ENCODE measurements around the gene IL1R1.

IL1R1 gene

DNA sequence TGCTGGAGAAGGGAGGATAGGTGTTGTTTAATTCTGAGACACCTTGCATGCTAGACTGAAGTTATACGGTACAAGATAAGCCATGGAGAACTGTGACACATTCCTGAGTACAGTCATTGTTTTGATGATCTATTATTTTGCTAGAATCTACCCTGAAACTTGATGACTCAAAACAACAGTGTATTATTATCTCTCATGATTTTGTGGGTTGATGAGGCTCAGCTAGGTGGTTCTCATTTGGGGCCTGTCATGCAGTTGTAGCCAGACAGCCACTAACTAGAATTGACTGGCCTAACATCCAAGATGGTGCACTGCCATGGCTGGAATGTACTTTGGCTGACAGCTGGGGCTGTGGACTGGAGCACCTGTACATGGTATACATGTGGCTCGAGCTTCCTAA lies 5.4 kb upstream of the IL1R1 start:
- DNase-seq: no peak
- no peak for ATAC-seq (ENCODE audit: insufficient read depth, low read depth)
- H3K4me2 ChIP-seq (ENCODE audit: insufficient read depth, low read length): no peak overlapping the region
- no peak overlapping the region for H2AFZ ChIP-seq (ENCODE audit: low read depth, low read length)
- H3K9ac ChIP-seq (ENCODE audit: low read depth, low read length): no peak overlapping the region
- H4K20me1 ChIP-seq (ENCODE audit: insufficient read depth, low read length): no peaks in the 10 kb centered on the region
- H3K4me1 ChIP-seq (ENCODE audit: insufficient read depth, low read length): no peaks in the 10 kb centered on the region
- H3K4me3 ChIP-seq (ENCODE audit: low read depth in 1 of 2, low read length in 2 of 2): no peak overlapping the region
- no peaks in the 10 kb centered on the region for H3K79me2 ChIP-seq (ENCODE audit: insufficient read depth, low read length)
- TF ChIP-seq, protein P1, sequence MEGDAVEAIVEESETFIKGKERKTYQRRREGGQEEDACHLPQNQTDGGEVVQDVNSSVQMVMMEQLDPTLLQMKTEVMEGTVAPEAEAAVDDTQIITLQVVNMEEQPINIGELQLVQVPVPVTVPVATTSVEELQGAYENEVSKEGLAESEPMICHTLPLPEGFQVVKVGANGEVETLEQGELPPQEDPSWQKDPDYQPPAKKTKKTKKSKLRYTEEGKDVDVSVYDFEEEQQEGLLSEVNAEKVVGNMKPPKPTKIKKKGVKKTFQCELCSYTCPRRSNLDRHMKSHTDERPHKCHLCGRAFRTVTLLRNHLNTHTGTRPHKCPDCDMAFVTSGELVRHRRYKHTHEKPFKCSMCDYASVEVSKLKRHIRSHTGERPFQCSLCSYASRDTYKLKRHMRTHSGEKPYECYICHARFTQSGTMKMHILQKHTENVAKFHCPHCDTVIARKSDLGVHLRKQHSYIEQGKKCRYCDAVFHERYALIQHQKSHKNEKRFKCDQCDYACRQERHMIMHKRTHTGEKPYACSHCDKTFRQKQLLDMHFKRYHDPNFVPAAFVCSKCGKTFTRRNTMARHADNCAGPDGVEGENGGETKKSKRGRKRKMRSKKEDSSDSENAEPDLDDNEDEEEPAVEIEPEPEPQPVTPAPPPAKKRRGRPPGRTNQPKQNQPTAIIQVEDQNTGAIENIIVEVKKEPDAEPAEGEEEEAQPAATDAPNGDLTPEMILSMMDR (IDR thresholded peaks at IDR 0.05; ENCODE audit: borderline replicate concordance, extremely low read depth, low read length, poor library complexity, severe bottlenecking): no peak
- TF ChIP-seq EZH2 (IDR thresholded peaks at IDR 0.05; ENCODE audit: borderline replicate concordance, low read depth, low read length, severe bottlenecking): no peak
- no peaks in the 10 kb centered on the region for H3K27me3 ChIP-seq (ENCODE audit: insufficient read depth, low read length, poor library complexity)
- H3K27ac ChIP-seq (ENCODE audit: low read length): no peak overlapping the region
- no peaks in the 10 kb centered on the region for H3K9me3 ChIP-seq (ENCODE audit: insufficient read depth, low read length, severe bottlenecking)
- no peaks in the 10 kb centered on the region for H3K36me3 ChIP-seq (ENCODE audit: insufficient read depth, low read length)

DNA sequence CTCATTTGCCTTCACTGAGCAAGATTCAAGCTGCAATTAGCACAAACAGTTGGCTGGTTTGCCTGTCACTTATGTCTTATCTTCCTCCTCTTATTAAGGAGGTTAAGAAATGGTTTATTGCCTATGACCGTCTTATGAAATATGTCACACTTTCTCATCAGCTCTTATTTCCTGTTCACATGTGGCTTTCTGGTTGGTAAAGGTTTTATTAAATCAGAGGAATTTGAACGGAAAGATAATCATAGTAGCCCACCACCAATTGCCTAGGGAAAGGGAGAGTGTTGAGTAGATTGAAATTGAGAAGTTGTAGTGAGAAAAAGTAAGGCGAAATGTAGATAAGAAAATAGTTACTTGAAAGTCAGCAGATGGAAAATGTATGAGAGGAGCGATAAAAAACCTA lies 4.2 kb upstream of the IL1R1 start:
- H4K20me1 ChIP-seq (ENCODE audit: insufficient read depth, low read length): no peaks in the 10 kb centered on the region
- peaks cover 2% of the 10 kb centered on the region for H3K9me3 ChIP-seq (ENCODE audit: insufficient read depth, low read length, severe bottlenecking)
- H3K36me3 ChIP-seq (ENCODE audit: insufficient read depth, low read length): no peaks in the 10 kb centered on the region
- H3K27ac ChIP-seq (ENCODE audit: low read length): no peak overlapping the region
- H3K4me3 ChIP-seq (ENCODE audit: low read depth in 1 of 2, low read length in 2 of 2): no peak overlapping the region
- TF ChIP-seq, protein P1 (IDR thresholded peaks at IDR 0.05; ENCODE audit: borderline replicate concordance, extremely low read depth, low read length, poor library complexity, severe bottlenecking): no peak
- TF ChIP-seq EZH2 (IDR thresholded peaks at IDR 0.05; ENCODE audit: borderline replicate concordance, low read depth, low read length, severe bottlenecking): no peak
- no peaks in the 10 kb centered on the region for H3K4me1 ChIP-seq (ENCODE audit: insufficient read depth, low read length)
- H3K79me2 ChIP-seq (ENCODE audit: insufficient read depth, low read length): no peaks in the 10 kb centered on the region
- no peak overlapping the region for H2AFZ ChIP-seq (ENCODE audit: low read depth, low read length)
- ATAC-seq (ENCODE audit: insufficient read depth, low read depth): no peak
- H3K9ac ChIP-seq (ENCODE audit: low read depth, low read length): no peak overlapping the region
- no peak for DNase-seq
- no peak overlapping the region for H3K4me2 ChIP-seq (ENCODE audit: insufficient read depth, low read length)
- H3K27me3 ChIP-seq (ENCODE audit: insufficient read depth, low read length, poor library complexity): no peaks in the 10 kb centered on the region

DNA sequence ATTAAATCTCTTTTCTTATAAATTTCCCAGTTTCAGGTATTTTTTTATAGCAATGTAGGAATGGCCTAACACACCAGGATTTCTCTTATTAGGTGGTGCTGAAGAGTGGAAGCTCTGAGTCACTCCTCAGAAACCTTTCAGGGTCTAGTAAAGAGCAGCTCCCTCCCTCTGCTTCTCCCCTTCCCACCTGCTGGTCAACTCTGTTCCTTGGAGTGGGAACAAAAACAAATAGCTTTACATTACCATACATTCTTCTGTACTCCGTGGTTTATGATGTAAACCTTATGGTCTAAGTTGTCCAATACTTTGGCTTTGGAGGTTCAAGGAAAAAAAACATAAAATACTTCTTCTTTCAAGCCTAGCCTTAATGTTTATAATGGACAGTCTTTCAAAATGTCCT lies 2.7 kb upstream of the IL1R1 start:
- H3K9ac ChIP-seq (ENCODE audit: low read depth, low read length): no peak overlapping the region
- TF ChIP-seq, protein P1 (IDR thresholded peaks at IDR 0.05; ENCODE audit: borderline replicate concordance, extremely low read depth, low read length, poor library complexity, severe bottlenecking): no peak
- TF ChIP-seq EZH2 (IDR thresholded peaks at IDR 0.05; ENCODE audit: borderline replicate concordance, low read depth, low read length, severe bottlenecking): no peak
- H4K20me1 ChIP-seq (ENCODE audit: insufficient read depth, low read length): no peaks in the 10 kb centered on the region
- H3K79me2 ChIP-seq (ENCODE audit: insufficient read depth, low read length): no peaks in the 10 kb centered on the region
- H3K4me3 ChIP-seq (ENCODE audit: low read depth in 1 of 2, low read length in 2 of 2): no peak overlapping the region
- no peaks in the 10 kb centered on the region for H3K36me3 ChIP-seq (ENCODE audit: insufficient read depth, low read length)
- no peak overlapping the region for H3K4me2 ChIP-seq (ENCODE audit: insufficient read depth, low read length)
- peaks cover 2% of the 10 kb centered on the region for H3K9me3 ChIP-seq (ENCODE audit: insufficient read depth, low read length, severe bottlenecking)
- no peak overlapping the region for H3K27ac ChIP-seq (ENCODE audit: low read length)
- DNase-seq (no peak), ATAC-seq (ENCODE audit: insufficient read depth, low read depth) (no peak)
- no peaks in the 10 kb centered on the region for H3K27me3 ChIP-seq (ENCODE audit: insufficient read depth, low read length, poor library complexity)
- no peak overlapping the region for H2AFZ ChIP-seq (ENCODE audit: low read depth, low read length)
- H3K4me1 ChIP-seq (ENCODE audit: insufficient read depth, low read length): no peaks in the 10 kb centered on the region

DNA sequence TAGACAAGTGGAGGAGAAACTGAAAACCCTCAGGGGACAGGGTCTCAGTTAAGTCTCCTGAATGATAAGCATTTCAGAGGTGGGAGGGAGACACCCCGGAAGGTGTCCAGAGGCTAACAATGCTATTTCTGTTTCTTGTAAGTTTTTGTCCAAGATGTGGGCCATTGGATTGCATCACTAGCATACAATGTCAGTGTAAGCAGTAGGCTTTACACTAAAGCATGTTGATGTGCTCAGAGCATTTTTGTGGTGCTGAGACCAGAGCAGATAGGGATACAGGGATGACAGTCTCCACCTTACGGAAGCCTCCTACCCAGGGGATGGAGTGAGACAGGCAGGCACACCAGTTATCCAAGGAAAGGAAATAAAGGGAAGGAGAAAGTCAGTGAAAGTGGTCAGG lies 2.2 kb upstream of the IL1R1 start:
- Histone ChIP-seq H3K4me1 (ENCODE audit: insufficient read depth, low read length) (no peaks in the 10 kb centered on the region), H3K27ac (ENCODE audit: low read length) (no peak overlapping the region), H4K20me1 (ENCODE audit: insufficient read depth, low read length) (no peaks in the 10 kb centered on the region), H3K27me3 (ENCODE audit: insufficient read depth, low read length, poor library complexity) (no peaks in the 10 kb centered on the region), H3K9ac (ENCODE audit: low read depth, low read length) (no peak overlapping the region), H3K4me2 (ENCODE audit: insufficient read depth, low read length) (no peak overlapping the region), H2AFZ (ENCODE audit: low read depth, low read length) (no peak overlapping the region), H3K4me3 (ENCODE audit: low read depth in 1 of 2, low read length in 2 of 2) (no peak overlapping the region), H3K36me3 (ENCODE audit: insufficient read depth, low read length) (no peaks in the 10 kb centered on the region), H3K9me3 (ENCODE audit: insufficient read depth, low read length, severe bottlenecking) (peaks cover 2% of the 10 kb centered on the region), H3K79me2 (ENCODE audit: insufficient read depth, low read length) (no peaks in the 10 kb centered on the region)
- ATAC-seq (ENCODE audit: insufficient read depth, low read depth) (no peak), DNase-seq (no peak)
- no peak for TF ChIP-seq EZH2 (IDR thresholded peaks at IDR 0.05; ENCODE audit: borderline replicate concordance, low read depth, low read length, severe bottlenecking)
- TF ChIP-seq, protein P1 (IDR thresholded peaks at IDR 0.05; ENCODE audit: borderline replicate concordance, extremely low read depth, low read length, poor library complexity, severe bottlenecking): no peak

Measured in DND-41 (cell line).